ENCODE measurements around the gene C15orf39. TPM values are rescaled to one million over a fixed set of nuclear protein-coding genes. Genes with fewer than 3 reads are reported as not detected.
"Not testable (repeated sequence)": the region's sequence is repeated elsewhere in the genome, so short reads cannot be mapped to it uniquely, and the experiment has no call there.

Gene C15orf39
- total and polyA plus RNA-seq, 5 experiments from 2014 or later: 1.0 to 27.6 (median 4.5) TPM

GRCh38 chr15:75258620-75259343, 57.1 kb downstream of the C15orf39 start:
- H3K4me3 Mint-ChIP-seq, POLR2A ChIA-PET, H3K27me3 Mint-ChIP-seq, H3K27ac Mint-ChIP-seq, ATAC-seq, H3K4me1 Mint-ChIP-seq, DNase-seq, H3K36me3 Mint-ChIP-seq, H3K9me3 Mint-ChIP-seq: not testable (repeated sequence)

- not testable (repeated sequence) for H3K4me3 Mint-ChIP-seq, H3K4me1 Mint-ChIP-seq
These were observed 58.2 kb downstream of the C15orf39 start for GRCh38 chr15:75259873-75260272.

More at GRCh38 chr15:75259873-75260272, 58.2 kb downstream of the C15orf39 start:
- H3K27me3 Mint-ChIP-seq, POLR2A ChIA-PET, ATAC-seq, H3K9me3 Mint-ChIP-seq, H3K27ac Mint-ChIP-seq, H3K36me3 Mint-ChIP-seq, DNase-seq: not testable (repeated sequence)

Other genes starting within 250 kb of the C15orf39 start
- gene RPP25, start 245.1 kb upstream of the C15orf39 start, total RNA-seq: 1 to 10 TPM; 3.8 to 4.1 TPM
- 1 to 10 TPM; 2.8 to 4.3 (median 4.2) TPM for gene RPP25, start 245.1 kb upstream of the C15orf39 start, polyA plus RNA-seq
- under 1 TPM; 0.23 to 0.36 TPM for gene SCAMP5, start 206.3 kb upstream of the C15orf39 start, total RNA-seq
- under 1 TPM in 2 of 3 donors, not detected in 1; 0.09 to 0.19 TPM for gene SCAMP5, start 206.3 kb upstream of the C15orf39 start, polyA plus RNA-seq
- gene PPCDC, start 178.3 kb upstream of the C15orf39 start, total RNA-seq: 10 to 100 TPM; 13.4 to 15.7 TPM
- 10 to 100 TPM; 12.0 to 16.7 (median 13.0) TPM for gene PPCDC, start 178.3 kb upstream of the C15orf39 start, polyA plus RNA-seq
- gene GOLGA6C, start 56.5 kb downstream of the C15orf39 start, total RNA-seq: not detected
- not detected for gene GOLGA6C, start 56.5 kb downstream of the C15orf39 start, polyA plus RNA-seq
- gene GOLGA6D, start 81.0 kb downstream of the C15orf39 start, total RNA-seq: under 1 TPM; 0.16 to 0.19 TPM
- gene GOLGA6D, start 81.0 kb downstream of the C15orf39 start, polyA plus RNA-seq: under 1 TPM in 1 of 3 donors, not detected in 2; 0.06 TPM
- gene COMMD4, start 134.2 kb downstream of the C15orf39 start, total RNA-seq: 10 to 100 TPM; 22.0 to 24.0 TPM
- gene COMMD4, start 134.2 kb downstream of the C15orf39 start, polyA plus RNA-seq: 10 to 100 TPM; 27.2 to 42.5 (median 40.8) TPM
- gene NEIL1, start 145.2 kb downstream of the C15orf39 start, total RNA-seq: 1 to 10 TPM; 6.1 to 9.2 TPM
- gene NEIL1, start 145.2 kb downstream of the C15orf39 start, polyA plus RNA-seq: 1 to 10 TPM; 2.1 to 3.5 (median 2.2) TPM
- 100 to 1,000 TPM; 369 to 370 TPM for gene MAN2C1, start 166.7 kb downstream of the C15orf39 start, total RNA-seq
- 10 to 100 TPM; 20.4 to 29.8 (median 28.7) TPM for gene MAN2C1, start 166.7 kb downstream of the C15orf39 start, polyA plus RNA-seq
- 100 to 1,000 TPM; 130 to 137 TPM for gene SIN3A, start 249.8 kb downstream of the C15orf39 start, total RNA-seq
- gene SIN3A, start 249.8 kb downstream of the C15orf39 start, polyA plus RNA-seq: 10 to 100 TPM; 12.4 to 17.0 (median 12.7) TPM